ENCODE measurements around the gene ZC3H4.
"Not testable (repeated sequence)": the region's sequence is repeated elsewhere in the genome, so short reads cannot be mapped to it uniquely, and the experiment has no call there.

Gene ZC3H4

GRCh38 chr19:47107202-47107952, 6.2 kb downstream of the ZC3H4 start:
- no peak for DNase-seq

GRCh38 chr19:47106821-47107201, 6.8 kb downstream of the ZC3H4 start:
- no peak for DNase-seq

GRCh38 chr19:47105874-47106273, 7.7 kb downstream of the ZC3H4 start:
- DNase-seq: no peak

- no peak for DNase-seq
These were observed 8.9 kb downstream of the ZC3H4 start for GRCh38 chr19:47104680-47105079.

GRCh38 chr19:47102346-47103060, 11.1 kb downstream of the ZC3H4 start:
- DNase-seq: no peak

- DNase-seq: not testable (repeated sequence)
These were observed 12.5 kb downstream of the ZC3H4 start for GRCh38 chr19:47101116-47101515.

- no peak for DNase-seq
These were observed 13.3 kb downstream of the ZC3H4 start for GRCh38 chr19:47100290-47100689.

GRCh38 chr19:47099576-47100050, 14.0 kb downstream of the ZC3H4 start:
- DNase-seq: no peak

GRCh38 chr19:47098608-47099007, 15.0 kb downstream of the ZC3H4 start:
- DNase-seq: peak; percentile 30

GRCh38 chr19:47097396-47098201, 16.0 kb downstream of the ZC3H4 start:
- DNase-seq: no peak

- no peak for DNase-seq
These were observed 16.9 kb downstream of the ZC3H4 start for GRCh38 chr19:47096721-47097120.

- no peak for DNase-seq
These were observed 17.4 kb downstream of the ZC3H4 start for GRCh38 chr19:47096100-47096704.

GRCh38 chr19:47095476-47096099, 18.0 kb downstream of the ZC3H4 start:
- DNase-seq: no peak

- no peak for DNase-seq
These were observed 18.8 kb downstream of the ZC3H4 start for GRCh38 chr19:47094557-47095475.

GRCh38 chr19:47093841-47094240, 19.7 kb downstream of the ZC3H4 start:
- no peak for DNase-seq

- DNase-seq: no peak
These were observed 20.3 kb downstream of the ZC3H4 start for GRCh38 chr19:47093254-47093653.

GRCh38 chr19:47089767-47090350, 23.7 kb downstream of the ZC3H4 start:
- DNase-seq: no peak

GRCh38 chr19:47086280-47086679, 27.3 kb downstream of the ZC3H4 start:
- no peak for DNase-seq

GRCh38 chr19:47084879-47085439, 28.6 kb downstream of the ZC3H4 start:
- no peak for DNase-seq

- DNase-seq: no peak
These were observed 31.1 kb downstream of the ZC3H4 start for GRCh38 chr19:47082493-47082892.

- DNase-seq: no peak
These were observed 32.5 kb downstream of the ZC3H4 start for GRCh38 chr19:47081095-47081494.

Data from NCI-H1436 treated with DMSO at 0.1 percent for 48 hours (cell line).